HL-60 (cell line): ENCODE data around the gene TBC1D14.

Experiments
- GABPA ChIP-seq: IDR thresholded peaks from 2 replicates; pipeline ENCODE4 v1.6.1; 2012; ENCODE audit warnings: low read depth
- POLR2AphosphoS5 ChIP-seq: IDR thresholded peaks from 2 replicates; pipeline ENCODE4 v1.6.1; 2012; ENCODE audit warnings: low read depth
- SPI1 ChIP-seq: IDR thresholded peaks from 2 replicates; pipeline ENCODE4 v1.6.1; 2012; ENCODE audit warnings: low read depth, mild to moderate bottlenecking, borderline replicate concordance
- TF ChIP-seq, protein P1 (sequence below): IDR thresholded peaks from one replicate; pipeline ENCODE4 v1.5.1; 2011; ENCODE audit warnings: low read length, control low read depth, inconsistent platforms; ENCODE audit not compliant: insufficient read depth
- TF ChIP-seq, protein P2 (sequence below): IDR thresholded peaks from 2 replicates; pipeline ENCODE4 v1.6.1; 2012; ENCODE audit warnings: low read depth; ENCODE audit not compliant: insufficient replicate concordance

DNA sequence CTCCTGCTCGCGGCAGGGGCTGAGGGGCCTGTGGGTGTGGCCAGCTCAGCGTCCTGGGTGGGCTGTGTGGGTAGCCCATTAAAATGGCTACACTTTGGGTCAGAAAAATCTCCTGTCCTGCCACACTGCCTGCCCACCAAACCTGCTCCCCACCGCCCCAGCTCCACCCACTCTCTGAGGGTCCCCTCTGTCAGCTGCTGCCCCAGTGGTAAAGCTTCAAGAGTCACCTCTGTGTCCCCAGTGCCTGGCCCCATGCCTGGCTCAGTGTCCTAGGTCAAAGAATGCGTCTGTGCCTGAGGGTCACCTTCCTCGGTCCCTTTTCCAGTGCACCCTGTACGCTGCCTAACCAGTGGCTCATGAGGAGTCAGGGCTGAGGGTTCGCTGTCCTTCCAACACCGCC, 108.7 kb downstream of the TBC1D14 start:
- TF ChIP-seq POLR2AphosphoS5 (no peak), SPI1 (no peak), GABPA (no peak)
- TF ChIP-seq, protein P1, sequence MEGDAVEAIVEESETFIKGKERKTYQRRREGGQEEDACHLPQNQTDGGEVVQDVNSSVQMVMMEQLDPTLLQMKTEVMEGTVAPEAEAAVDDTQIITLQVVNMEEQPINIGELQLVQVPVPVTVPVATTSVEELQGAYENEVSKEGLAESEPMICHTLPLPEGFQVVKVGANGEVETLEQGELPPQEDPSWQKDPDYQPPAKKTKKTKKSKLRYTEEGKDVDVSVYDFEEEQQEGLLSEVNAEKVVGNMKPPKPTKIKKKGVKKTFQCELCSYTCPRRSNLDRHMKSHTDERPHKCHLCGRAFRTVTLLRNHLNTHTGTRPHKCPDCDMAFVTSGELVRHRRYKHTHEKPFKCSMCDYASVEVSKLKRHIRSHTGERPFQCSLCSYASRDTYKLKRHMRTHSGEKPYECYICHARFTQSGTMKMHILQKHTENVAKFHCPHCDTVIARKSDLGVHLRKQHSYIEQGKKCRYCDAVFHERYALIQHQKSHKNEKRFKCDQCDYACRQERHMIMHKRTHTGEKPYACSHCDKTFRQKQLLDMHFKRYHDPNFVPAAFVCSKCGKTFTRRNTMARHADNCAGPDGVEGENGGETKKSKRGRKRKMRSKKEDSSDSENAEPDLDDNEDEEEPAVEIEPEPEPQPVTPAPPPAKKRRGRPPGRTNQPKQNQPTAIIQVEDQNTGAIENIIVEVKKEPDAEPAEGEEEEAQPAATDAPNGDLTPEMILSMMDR = no peak
- TF ChIP-seq, protein P2, sequence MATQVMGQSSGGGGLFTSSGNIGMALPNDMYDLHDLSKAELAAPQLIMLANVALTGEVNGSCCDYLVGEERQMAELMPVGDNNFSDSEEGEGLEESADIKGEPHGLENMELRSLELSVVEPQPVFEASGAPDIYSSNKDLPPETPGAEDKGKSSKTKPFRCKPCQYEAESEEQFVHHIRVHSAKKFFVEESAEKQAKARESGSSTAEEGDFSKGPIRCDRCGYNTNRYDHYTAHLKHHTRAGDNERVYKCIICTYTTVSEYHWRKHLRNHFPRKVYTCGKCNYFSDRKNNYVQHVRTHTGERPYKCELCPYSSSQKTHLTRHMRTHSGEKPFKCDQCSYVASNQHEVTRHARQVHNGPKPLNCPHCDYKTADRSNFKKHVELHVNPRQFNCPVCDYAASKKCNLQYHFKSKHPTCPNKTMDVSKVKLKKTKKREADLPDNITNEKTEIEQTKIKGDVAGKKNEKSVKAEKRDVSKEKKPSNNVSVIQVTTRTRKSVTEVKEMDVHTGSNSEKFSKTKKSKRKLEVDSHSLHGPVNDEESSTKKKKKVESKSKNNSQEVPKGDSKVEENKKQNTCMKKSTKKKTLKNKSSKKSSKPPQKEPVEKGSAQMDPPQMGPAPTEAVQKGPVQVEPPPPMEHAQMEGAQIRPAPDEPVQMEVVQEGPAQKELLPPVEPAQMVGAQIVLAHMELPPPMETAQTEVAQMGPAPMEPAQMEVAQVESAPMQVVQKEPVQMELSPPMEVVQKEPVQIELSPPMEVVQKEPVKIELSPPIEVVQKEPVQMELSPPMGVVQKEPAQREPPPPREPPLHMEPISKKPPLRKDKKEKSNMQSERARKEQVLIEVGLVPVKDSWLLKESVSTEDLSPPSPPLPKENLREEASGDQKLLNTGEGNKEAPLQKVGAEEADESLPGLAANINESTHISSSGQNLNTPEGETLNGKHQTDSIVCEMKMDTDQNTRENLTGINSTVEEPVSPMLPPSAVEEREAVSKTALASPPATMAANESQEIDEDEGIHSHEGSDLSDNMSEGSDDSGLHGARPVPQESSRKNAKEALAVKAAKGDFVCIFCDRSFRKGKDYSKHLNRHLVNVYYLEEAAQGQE = no peak
